GM12878 (cell line): Measurements from ENCODE around the gene TM9SF2. TPM values are rescaled to one million over a fixed set of nuclear protein-coding genes. Genes with fewer than 3 reads are reported as not detected.

Source experiments
- ATAC-seq: fragments of 200-7000 bp; cut with Tn5 transposase; 3 replicates; pipeline ENCODE4 v1.9.1; 2020; ENCODE audit warnings: mild to moderate bottlenecking, moderate library complexity
- BruUV-seq: library from RNA; stranded (reverse); fragments of 400-500 nt; replicated peaks from 2 replicates; lab custom pipeline; 2021; lab: Mats Ljungman, UMichigan
- CTCF ChIA-PET: fragments of 300-600 bp; sonication (Branson Sonifier 250); formaldehyde crosslinking; extraction: SDS; loops from one replicate; lab custom pipeline; 2021; ENCODE audit warnings: inconsistent platforms; lab: Yijun Ruan, JAX
- POLR2A ChIA-PET: fragments of 350-600 bp; formaldehyde crosslinking; extraction: SDS; loops from one replicate; lab custom pipeline; 2021; ENCODE audit warnings: inconsistent platforms; lab: Charles Lee
- RAD21 ChIA-PET: fragments of 300-600 bp; sonication (Branson Sonifier 250); formaldehyde crosslinking; loops from one replicate; lab custom pipeline; 2023; ENCODE audit warnings: antibody characterized with exemption; ENCODE audit not compliant: unreplicated experiment; lab: Charles Lee
- SMC1A ChIA-PET: fragments of 300-600 bp; sonication (Branson Sonifier 250); formaldehyde crosslinking; loops from one replicate; lab custom pipeline; 2023; ENCODE audit not compliant: unreplicated experiment, uncharacterized antibody; lab: Charles Lee
- DNase-seq: peaks from one replicate; pipeline ENCODE4 v3.0.0-alpha.2; 2011; ENCODE audit warnings: low read depth, low spot score
- FAIRE-seq: peaks from 3 replicates; lab custom pipeline; 2011; peaks lifted over from hg19 to GRCh38; lab: Jason Lieb, UNC
- H2AFZ ChIP-seq: 2 replicates; pipeline ENCODE4 v1.6.0; 2011; ENCODE audit warnings: low read depth, low read length, control low read depth; ENCODE audit not compliant: control insufficient read depth
- H3K27ac ChIP-seq: 2 replicates; pipeline ENCODE4 v1.5.1; 2011; ENCODE audit warnings: control low read depth; ENCODE audit not compliant: control insufficient read depth, insufficient read depth
- H3K27me3 ChIP-seq, 2 experiments: replicated peaks in 1 of 2; 2 replicates each; pipeline versions ENCODE4 v1.6.0 to v1.6.1; 2011; ENCODE audit warnings: low read length in 1 of 2; ENCODE audit not compliant: control insufficient read depth in 2 of 2, insufficient read depth in 2 of 2
- H3K36me3 ChIP-seq, 2 experiments: 2 replicates each; pipeline ENCODE4 v1.5.1; 2011; ENCODE audit warnings: low read length in 1 of 2; ENCODE audit not compliant: control insufficient read depth in 2 of 2, insufficient read depth in 2 of 2
- H3K4me1 ChIP-seq: 2 replicates; pipeline ENCODE4 v1.6.1; 2011; ENCODE audit warnings: mild to moderate bottlenecking, low read length, moderate library complexity, mixed read lengths; ENCODE audit not compliant: control insufficient read depth, insufficient read depth
- H3K4me2 ChIP-seq: 2 replicates; pipeline ENCODE4 v1.6.0; 2011; ENCODE audit warnings: control low read depth; ENCODE audit not compliant: control insufficient read depth, insufficient read depth
- H3K4me3 ChIP-seq: fragments of 200-600 bp; sonication (generic); 2 replicates; pipeline ENCODE4 v1.5.1; 2016
- H3K79me2 ChIP-seq: 2 replicates; pipeline ENCODE4 v1.6.0; 2011; ENCODE audit warnings: low read length; ENCODE audit not compliant: control insufficient read depth, insufficient read depth
- H3K9ac ChIP-seq: 2 replicates; pipeline ENCODE4 v1.8.0; 2011; ENCODE audit warnings: low read length, control low read depth, mixed read lengths; ENCODE audit not compliant: control insufficient read depth, insufficient read depth
- H3K9me3 ChIP-seq: replicated peaks from 3 replicates; pipeline ENCODE4 v1.5.1; 2011; ENCODE audit warnings: mild to moderate bottlenecking, low read length; ENCODE audit not compliant: control insufficient read depth, insufficient read depth
- H4K20me1 ChIP-seq: 2 replicates; pipeline ENCODE4 v1.6.0; 2011; ENCODE audit not compliant: control insufficient read depth, insufficient read depth
- BHLHE40 ChIP-seq, 2 experiments: fragments of 450-650 bp in 1 of 2; IDR thresholded peaks; 2 replicates each; pipeline ENCODE4 v1.6.1; 2011 to 2017; ENCODE audit warnings: low read depth in 2 of 2, borderline replicate concordance in 1 of 2, improper control_type of control experiment in 1 of 2, low read length in 1 of 2, mild to moderate bottlenecking in 1 of 2
- CHD2 ChIP-seq: IDR thresholded peaks from 2 replicates; pipeline ENCODE4 v1.6.1; 2011; ENCODE audit warnings: low read depth, low read length, improper control_type of control experiment, borderline replicate concordance
- CHD4 ChIP-seq: fragments of 200-600 bp; sonication (generic); IDR thresholded peaks from 2 replicates; pipeline ENCODE4 v1.6.1; 2016; ENCODE audit warnings: mild to moderate bottlenecking
- IKZF2 ChIP-seq, 2 experiments: fragments of 450-650 bp; IDR thresholded peaks; 2 replicates each; pipeline ENCODE4 v1.6.1; 2017; ENCODE audit warnings: mild to moderate bottlenecking in 2 of 2, moderate library complexity in 2 of 2
- KAT2A ChIP-seq: conservative IDR thresholded peaks from 2 replicates; pipeline ENCODE4 v1.6.1; 2011; ENCODE audit warnings: low read depth, low read length; ENCODE audit not compliant: control insufficient read depth
- KDM1A ChIP-seq: fragments of 200-600 bp; sonication (generic); IDR thresholded peaks from 2 replicates; pipeline ENCODE4 v1.6.1; 2016; ENCODE audit warnings: borderline replicate concordance
- LARP7 ChIP-seq: fragments of 450-650 bp; IDR thresholded peaks from 2 replicates; pipeline ENCODE4 v1.6.1; 2017; ENCODE audit warnings: mild to moderate bottlenecking
- MLLT1 ChIP-seq: fragments of 450-650 bp; IDR thresholded peaks from 2 replicates; pipeline ENCODE4 v1.6.1; 2016; ENCODE audit warnings: mild to moderate bottlenecking
- MTA3 ChIP-seq: IDR thresholded peaks from 2 replicates; pipeline ENCODE4 v1.6.1; 2012; ENCODE audit warnings: low read length, inconsistent platforms, borderline replicate concordance
- NFXL1 ChIP-seq: fragments of 450-650 bp; IDR thresholded peaks from 2 replicates; pipeline ENCODE4 v1.6.1; 2017; ENCODE audit warnings: antibody characterized with exemption, mild to moderate bottlenecking, borderline replicate concordance
- PAX5 ChIP-seq: IDR thresholded peaks from 2 replicates; pipeline ENCODE4 v1.6.1; 2011; ENCODE audit warnings: low read depth, low read length, borderline replicate concordance
- REST ChIP-seq: IDR thresholded peaks from 2 replicates; pipeline ENCODE4 v1.6.1; 2012; ENCODE audit warnings: mild to moderate bottlenecking, low read depth, low read length
- SMAD1 ChIP-seq: fragments of 450-650 bp; IDR thresholded peaks from 2 replicates; pipeline ENCODE4 v1.6.1; 2018; ENCODE audit warnings: mild to moderate bottlenecking, low read depth; ENCODE audit not compliant: partially characterized antibody
- ZNF592 ChIP-seq: fragments of 450-650 bp; IDR thresholded peaks from 2 replicates; pipeline ENCODE4 v1.6.1; 2017; ENCODE audit warnings: mild to moderate bottlenecking, moderate library complexity
- WGBS: methylation state at CpG from one replicate; pipeline ENCODE4 v1.1.6; 2016; ENCODE audit warnings: low lambda C conversion rate; ENCODE audit not compliant: insufficient replicate concordance, insufficient coverage; ENCODE audit errors: missing lambda C conversion rate; 5-methylcytosine and 5-hydroxymethylcytosine counted together
- in situ Hi-C: fragments of 300-500 bp; cut with MboI; formaldehyde crosslinking; loops from 9 replicates; pipeline ENCODE4 v1.14.3; 2018; ENCODE audit warnings: mixed read lengths
- intact Hi-C: fragments of 100-400 bp; cut with micrococcal nuclease; formaldehyde crosslinking; loops from one replicate; pipeline ENCODE4 v1.14.2; 2022; ENCODE audit not compliant: unreplicated experiment
- polyA plus RNA-seq, 11 experiments: library from polyadenylated mRNA; depleted of rRNA in 4 of 11; unstranded in 6 of 11; stranded (reverse) in 5 of 11; fragments of >200 nt; fragmentation: Nextera tagmentation in 4 of 11; fragmentation: Illumina TruSeq in 1 of 11; extraction: Ambion mirVana in 4 of 11; extraction: Trizol in 1 of 11; gene quantifications; 1 replicate in 1 of 11; 2 replicates in 10 of 11; pipeline versions ENCODE4 v1.2.1 to v1.2.3, GENCODE V29; 2011 to 2016; ENCODE audit warnings: inconsistent platforms in 2 of 11, missing spikeins in 2 of 11, low read depth in 1 of 11
- total RNA-seq, 4 experiments: library from RNA; depleted of rRNA in 3 of 4; stranded (reverse); fragments of >200 nt in 3 of 4; fragmentation: Illumina TruSeq in 1 of 4; extraction: Trizol in 1 of 4; gene quantifications; 2 replicates each; pipeline versions ENCODE4 v1.2.1 to v1.2.3, GENCODE V29; 2013 to 2021
- TF ChIP-seq, protein P1 (sequence below): IDR thresholded peaks from 2 replicates; pipeline ENCODE4 v1.6.1; 2011; ENCODE audit warnings: low read depth, mild to moderate bottlenecking, low read length, moderate library complexity, borderline replicate concordance; ENCODE audit errors: extremely low read depth

The TM9SF2 gene
- total and polyA plus RNA-seq, 10 of the 15 experiments (the other 5 are each of a cell fraction or from before 2014, with no cell fraction given): 34.6 to 128 (median 79.2) TPM

DNA sequence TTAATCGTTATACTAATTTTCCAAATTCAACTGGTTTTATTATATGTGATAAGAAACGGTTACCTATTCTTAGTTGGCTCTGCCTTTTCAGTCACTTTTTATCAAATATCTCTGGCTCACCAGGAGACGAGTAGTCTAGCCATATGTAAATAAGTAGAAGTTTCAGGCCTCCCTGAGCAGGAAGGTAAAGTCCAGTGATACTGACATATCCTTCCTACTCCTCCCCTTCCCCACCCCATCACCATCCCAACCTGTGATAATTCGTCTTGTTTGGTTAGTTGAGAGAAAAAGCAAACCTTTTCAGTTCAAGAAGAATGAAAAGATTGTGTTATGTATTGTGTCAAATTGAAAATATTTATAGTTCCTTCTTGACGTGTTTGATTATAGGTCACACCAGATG lies 53.9 kb downstream of the TM9SF2 start:
- H3K36me3 ChIP-seq: peaks cover 5 to 55% of the 10 kb centered on the region in 2 experiments

More for the DNA sequence above, 53.9 kb downstream of the TM9SF2 start:
- H3K27me3 ChIP-seq: no peaks in the 10 kb centered on the region
- H3K9ac ChIP-seq: no peak overlapping the region
- intact Hi-C loops (no loop called here), in situ Hi-C loops (no loop called here)
- ChIA-PET RAD21 (no interaction called here), POLR2A (no interaction called here), CTCF (no interaction called here), SMC1A (no interaction called here)
- no peak overlapping the region for H2AFZ ChIP-seq
- no peaks in the 10 kb centered on the region for H3K4me1 ChIP-seq
- no peak overlapping the region for H3K4me2 ChIP-seq
- TF ChIP-seq KAT2A: no peak
- TF ChIP-seq MTA3: no peak
- TF ChIP-seq LARP7: no peak
- no peak for TF ChIP-seq KDM1A
- no peak for TF ChIP-seq REST
- no peak for TF ChIP-seq MLLT1
- no peak for TF ChIP-seq SMAD1
- TF ChIP-seq, protein P1, sequence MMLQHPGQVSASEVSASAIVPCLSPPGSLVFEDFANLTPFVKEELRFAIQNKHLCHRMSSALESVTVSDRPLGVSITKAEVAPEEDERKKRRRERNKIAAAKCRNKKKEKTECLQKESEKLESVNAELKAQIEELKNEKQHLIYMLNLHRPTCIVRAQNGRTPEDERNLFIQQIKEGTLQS: no peak
- TF ChIP-seq IKZF2 (IDR thresholded peaks at IDR 0.05): no peak
- TF ChIP-seq BHLHE40 (IDR thresholded peaks at IDR 0.05; ENCODE audit: borderline replicate concordance in 1 of 2, low read depth in 2 of 2, low read length in 1 of 2): no peak
- TF ChIP-seq ZNF592: no peak
- TF ChIP-seq CHD4: no peak
- TF ChIP-seq CHD2: no peak
- no peak for TF ChIP-seq NFXL1
- TF ChIP-seq PAX5: no peak
- no peak overlapping the region for H3K27ac ChIP-seq
- DNase-seq (no peak), FAIRE-seq (no peak), ATAC-seq (no peak)
- no peak overlapping the region for H3K4me3 ChIP-seq
- WGBS: 66% methylated on average over 5 of the region's 5 CpGs
- BruUV-seq: no TSS peak
- no peaks in the 10 kb centered on the region for H4K20me1 ChIP-seq
- no peaks in the 10 kb centered on the region for H3K9me3 ChIP-seq
- H3K79me2 ChIP-seq: no peaks in the 10 kb centered on the region
